Mesothelial cell of epicardium (in vitro differentiated cells): ENCODE data around the gene MTARC2. TPM values are rescaled to one million over a fixed set of nuclear protein-coding genes. Genes with fewer than 3 reads are reported as not detected.

Source experiments
- DNase-seq, 2 experiments: peaks; one replicate each; pipeline ENCODE4 v3.0.0; 2021; ENCODE audit warnings: low spot score in 2 of 2; ENCODE audit not compliant: unreplicated experiment in 2 of 2
- H3K27ac Mint-ChIP-seq: 2 replicates; pipeline ENCODE4 v1.8.0; 2021; ENCODE audit warnings: mixed read lengths
- H3K27me3 Mint-ChIP-seq: 2 replicates; pipeline ENCODE4 v1.8.0; 2021; ENCODE audit warnings: low read depth, mixed read lengths
- H3K36me3 Mint-ChIP-seq: 2 replicates; pipeline ENCODE4 v1.8.0; 2021; ENCODE audit warnings: mixed read lengths
- H3K4me1 Mint-ChIP-seq: 2 replicates; pipeline ENCODE4 v1.8.0; 2021; ENCODE audit warnings: mixed read lengths
- H3K4me3 Mint-ChIP-seq: 2 replicates; pipeline ENCODE4 v1.8.0; 2021; ENCODE audit warnings: mild to moderate bottlenecking, moderate library complexity, mixed read lengths
- H3K9me3 Mint-ChIP-seq: 2 replicates; pipeline ENCODE4 v1.8.0; 2021; ENCODE audit warnings: mixed read lengths
- CTCF ChIP-seq: fragments of 200-600 bp; sonication (generic); IDR thresholded peaks from one replicate; pipeline ENCODE4 v1.5.0; 2021; ENCODE audit warnings: antibody characterized with exemption; ENCODE audit not compliant: unreplicated experiment
- total RNA-seq: library from RNA; stranded (reverse); gene quantifications from 3 replicates; pipeline ENCODE4 v1.2.1, GENCODE V29; 2021

Gene MTARC2
- total RNA-seq, 1 donor from 2014 or later, result 12.5 TPM

GRCh38 chr1:220754918-220755295 lies 6.8 kb downstream of the MTARC2 start:
- H3K36me3 Mint-ChIP-seq, result peaks cover 19% of the 10 kb centered on the region
- no peak overlapping the region for H3K4me3 Mint-ChIP-seq
- no peak overlapping the region for H3K27ac Mint-ChIP-seq
- TF ChIP-seq CTCF, result no peak
- H3K4me1 Mint-ChIP-seq, result peaks cover 16% of the 10 kb centered on the region
- DNase-seq, result no peak
- no peaks in the 10 kb centered on the region for H3K9me3 Mint-ChIP-seq
- no peaks in the 10 kb centered on the region for H3K27me3 Mint-ChIP-seq

GRCh38 chr1:220755309-220755708 lies 7.2 kb downstream of the MTARC2 start:
- Mint-ChIP-seq H3K36me3 (peaks cover 19% of the 10 kb centered on the region), H3K4me3 (no peak overlapping the region), H3K27ac (no peak overlapping the region), H3K9me3 (no peaks in the 10 kb centered on the region), H3K27me3 (no peaks in the 10 kb centered on the region), H3K4me1 (peaks cover 13% of the 10 kb centered on the region)
- DNase-seq, result no peak
- no peak for TF ChIP-seq CTCF

- no peak for DNase-seq
- Mint-ChIP-seq H3K27ac (no peak overlapping the region), H3K4me3 (no peak overlapping the region), H3K27me3 (no peaks in the 10 kb centered on the region), H3K9me3 (no peaks in the 10 kb centered on the region), H3K4me1 (no peaks in the 10 kb centered on the region), H3K36me3 (peaks cover 22% of the 10 kb centered on the region)
- no peak for TF ChIP-seq CTCF
Measured at GRCh38 chr1:220757441-220757840, 9.3 kb downstream of the MTARC2 start.

GRCh38 chr1:220759147-220759546 lies 11.0 kb downstream of the MTARC2 start:
- H3K27me3 Mint-ChIP-seq, result no peaks in the 10 kb centered on the region
- no peak for TF ChIP-seq CTCF
- H3K9me3 Mint-ChIP-seq, result no peaks in the 10 kb centered on the region
- H3K27ac Mint-ChIP-seq, result no peak overlapping the region
- no peak for DNase-seq
- H3K4me1 Mint-ChIP-seq, result no peaks in the 10 kb centered on the region
- H3K4me3 Mint-ChIP-seq, result no peak overlapping the region
- H3K36me3 Mint-ChIP-seq, result peaks cover 26% of the 10 kb centered on the region

- H3K27me3 Mint-ChIP-seq, result no peaks in the 10 kb centered on the region
- no peak overlapping the region for H3K27ac Mint-ChIP-seq
- no peak for DNase-seq
Measured at GRCh38 chr1:220761688-220762427, 13.7 kb downstream of the MTARC2 start.

More at GRCh38 chr1:220761688-220762427, 13.7 kb downstream of the MTARC2 start:
- Mint-ChIP-seq H3K4me3 (no peak overlapping the region), H3K36me3 (peaks cover 11% of the 10 kb centered on the region), H3K4me1 (no peaks in the 10 kb centered on the region), H3K9me3 (no peaks in the 10 kb centered on the region)
- no peak for TF ChIP-seq CTCF
